OCI-LY3 (cell line): ENCODE data around the gene NOS2.
"Not testable (repeated sequence)": the region's sequence is repeated elsewhere in the genome, so short reads cannot be mapped to it uniquely, and the experiment has no call there.

ENCODE experiments used
- H2AFZ ChIP-seq: fragments of 200-600, 300-600 bp; shearing (Covaris generic); 2 replicates; pipeline ENCODE4 v1.6.0; 2014; ENCODE audit warnings: antibody characterized with exemption, low read depth, low read length
- H3K27ac ChIP-seq: fragments of 200-600, 300-600 bp; sonication (generic); 2 replicates; pipeline ENCODE4 v1.5.1; 2014; ENCODE audit warnings: mild to moderate bottlenecking, low read length, moderate library complexity, mixed read lengths
- H3K27me3 ChIP-seq: fragments of 200-600, 300-600 bp; sonication (generic); 2 replicates; pipeline ENCODE4 v1.6.1; 2014; ENCODE audit warnings: low read depth, low read length, mixed read lengths
- H3K36me3 ChIP-seq: fragments of 200-600, 300-600 bp; sonication (generic); replicated peaks from 2 replicates; pipeline ENCODE3; 2014; ENCODE audit warnings: low read depth, low read length, mixed read lengths
- H3K4me1 ChIP-seq: fragments of 300-600, 200-600 bp; sonication (generic); 2 replicates; pipeline ENCODE4 v1.6.1; 2014; ENCODE audit warnings: low read length, mixed read lengths
- H3K4me2 ChIP-seq: fragments of 200-600, 300-600 bp; sonication (generic); 2 replicates; pipeline ENCODE4 v1.6.1; 2014; ENCODE audit warnings: low read length, mixed read lengths
- H3K4me3 ChIP-seq: fragments of 300-600, 200-600 bp; sonication (generic); 2 replicates; pipeline ENCODE4 v1.5.1; 2014; ENCODE audit warnings: antibody characterized with exemption, mild to moderate bottlenecking, low read length, moderate library complexity
- H3K79me2 ChIP-seq: fragments of 300-600, 200-600 bp; shearing (Covaris generic); 2 replicates; pipeline ENCODE4 v1.6.1; 2014; ENCODE audit warnings: mild to moderate bottlenecking, low read length, mixed read lengths
- H3K9ac ChIP-seq: fragments of 300-600, 200-600 bp; shearing (Covaris generic); 2 replicates; pipeline ENCODE4 v1.6.0; 2014; ENCODE audit warnings: mild to moderate bottlenecking, low read length, moderate library complexity
- H3K9me3 ChIP-seq: fragments of 200-600, 300-600 bp; shearing (Covaris generic); 2 replicates; pipeline ENCODE4 v1.6.1; 2014; ENCODE audit warnings: low read length, mixed read lengths; ENCODE audit not compliant: insufficient read depth
- H4K20me1 ChIP-seq: fragments of 200-600, 300-600 bp; sonication (generic); 2 replicates; pipeline ENCODE4 v1.6.1; 2016; ENCODE audit warnings: low read length, mixed read lengths; ENCODE audit not compliant: insufficient read depth
- EZH2phosphoT487 ChIP-seq: fragments of 200-600 bp; shearing (Covaris generic); IDR thresholded peaks from 2 replicates; pipeline ENCODE4 v1.6.1; 2018; ENCODE audit warnings: antibody characterized with exemption, mixed run types, low read depth
- TF ChIP-seq, protein P1 (sequence below): fragments of 200-600, 300-600 bp; sonication (generic); IDR thresholded peaks from 2 replicates; pipeline ENCODE4 v1.5.1; 2014; ENCODE audit warnings: antibody characterized with exemption, low read length, low read depth

The NOS2 gene

DNA sequence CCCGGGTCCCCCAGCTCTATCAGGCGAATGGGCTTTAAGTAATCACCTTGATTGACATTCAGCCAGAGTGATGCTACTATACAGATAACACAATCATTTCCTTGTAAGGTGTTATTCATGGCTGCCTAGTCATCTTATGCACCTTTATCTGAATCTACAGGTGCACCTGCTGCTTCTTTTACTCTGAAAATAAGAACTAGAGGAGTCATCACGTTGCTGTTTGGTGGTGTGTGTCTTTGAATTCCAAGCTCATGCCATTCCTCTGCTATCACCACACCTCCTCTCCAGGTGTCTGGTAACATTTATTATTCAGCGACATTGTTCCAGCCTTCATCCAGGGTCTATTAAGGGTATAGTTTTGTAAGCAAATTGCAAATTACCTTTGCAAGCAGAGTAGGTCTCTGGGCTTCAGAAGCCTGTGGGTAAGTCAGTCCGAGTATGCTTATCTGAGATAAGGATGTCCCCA is 51.9 kb downstream of the NOS2 start:
- H3K27me3 ChIP-seq = no peaks in the 10 kb centered on the region
- no peaks in the 10 kb centered on the region for H3K9me3 ChIP-seq
- H3K4me3 ChIP-seq = no peak overlapping the region
- H3K4me2 ChIP-seq = no peak overlapping the region
- H3K27ac ChIP-seq = no peak overlapping the region
- no peak for TF ChIP-seq EZH2phosphoT487
- TF ChIP-seq, protein P1, sequence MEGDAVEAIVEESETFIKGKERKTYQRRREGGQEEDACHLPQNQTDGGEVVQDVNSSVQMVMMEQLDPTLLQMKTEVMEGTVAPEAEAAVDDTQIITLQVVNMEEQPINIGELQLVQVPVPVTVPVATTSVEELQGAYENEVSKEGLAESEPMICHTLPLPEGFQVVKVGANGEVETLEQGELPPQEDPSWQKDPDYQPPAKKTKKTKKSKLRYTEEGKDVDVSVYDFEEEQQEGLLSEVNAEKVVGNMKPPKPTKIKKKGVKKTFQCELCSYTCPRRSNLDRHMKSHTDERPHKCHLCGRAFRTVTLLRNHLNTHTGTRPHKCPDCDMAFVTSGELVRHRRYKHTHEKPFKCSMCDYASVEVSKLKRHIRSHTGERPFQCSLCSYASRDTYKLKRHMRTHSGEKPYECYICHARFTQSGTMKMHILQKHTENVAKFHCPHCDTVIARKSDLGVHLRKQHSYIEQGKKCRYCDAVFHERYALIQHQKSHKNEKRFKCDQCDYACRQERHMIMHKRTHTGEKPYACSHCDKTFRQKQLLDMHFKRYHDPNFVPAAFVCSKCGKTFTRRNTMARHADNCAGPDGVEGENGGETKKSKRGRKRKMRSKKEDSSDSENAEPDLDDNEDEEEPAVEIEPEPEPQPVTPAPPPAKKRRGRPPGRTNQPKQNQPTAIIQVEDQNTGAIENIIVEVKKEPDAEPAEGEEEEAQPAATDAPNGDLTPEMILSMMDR = no peak; the same call in 1 of the 2 replicates
- H3K79me2 ChIP-seq = no peaks in the 10 kb centered on the region
- peaks cover 8% of the 10 kb centered on the region for H3K4me1 ChIP-seq
- no peaks in the 10 kb centered on the region for H3K36me3 ChIP-seq
- H3K9ac ChIP-seq = no peak overlapping the region
- H4K20me1 ChIP-seq = no peaks in the 10 kb centered on the region
- no peak overlapping the region for H2AFZ ChIP-seq

DNA sequence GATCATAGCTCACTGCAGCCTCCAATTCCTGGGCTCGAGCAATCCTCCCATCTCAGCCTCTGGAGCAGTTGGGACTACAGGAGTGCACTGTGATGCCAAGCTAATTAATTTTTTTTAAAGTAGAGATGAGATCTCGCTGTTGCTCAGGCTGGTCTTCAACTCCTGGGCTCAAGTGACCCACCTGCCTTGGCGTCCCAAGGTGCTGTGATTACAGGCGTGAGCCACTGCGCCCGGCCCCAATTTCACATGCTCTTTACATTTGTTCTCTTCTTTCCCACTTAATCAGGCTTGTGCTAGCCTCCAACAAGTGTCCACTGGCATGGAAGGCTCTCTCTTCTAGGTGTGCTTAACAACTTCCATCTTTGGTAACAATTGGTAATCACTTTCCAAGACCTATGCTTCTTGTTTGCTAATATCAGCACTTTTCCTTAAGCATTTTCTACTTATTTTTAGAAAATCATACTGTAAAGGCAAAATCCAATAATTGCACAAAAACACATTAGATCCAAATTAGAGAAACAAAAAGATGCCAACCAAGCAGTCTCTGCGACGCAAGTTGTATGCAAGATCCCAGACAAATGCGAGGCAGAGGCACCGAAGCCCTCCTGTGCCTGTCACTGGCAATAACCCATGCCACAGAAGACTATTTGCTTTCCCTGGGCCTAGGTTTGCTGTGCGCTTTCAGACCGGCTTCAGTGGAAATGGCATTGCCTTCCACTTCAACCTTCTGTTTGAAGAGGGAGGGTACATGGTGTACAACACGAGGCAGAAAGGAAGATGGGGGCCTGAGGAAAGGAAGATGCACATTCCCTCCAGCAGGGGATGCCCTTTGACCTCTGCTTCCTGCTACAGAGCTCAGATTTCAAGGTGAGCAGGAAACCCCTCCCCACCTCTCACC is 52.6 kb downstream of the NOS2 start:
- peaks cover 10% of the 10 kb centered on the region for H3K4me1 ChIP-seq
- no peak overlapping the region for H3K4me3 ChIP-seq
- H3K9me3 ChIP-seq = no peaks in the 10 kb centered on the region
- no peaks in the 10 kb centered on the region for H3K79me2 ChIP-seq
- TF ChIP-seq, protein P1 = peak; percentile 25
- no peak for TF ChIP-seq EZH2phosphoT487
- no peak overlapping the region for H2AFZ ChIP-seq
- no peak overlapping the region for H3K9ac ChIP-seq
- no peak overlapping the region for H3K4me2 ChIP-seq
- H3K36me3 ChIP-seq = no peaks in the 10 kb centered on the region
- no peaks in the 10 kb centered on the region for H4K20me1 ChIP-seq
- H3K27ac ChIP-seq = no peak overlapping the region
- no peaks in the 10 kb centered on the region for H3K27me3 ChIP-seq

DNA sequence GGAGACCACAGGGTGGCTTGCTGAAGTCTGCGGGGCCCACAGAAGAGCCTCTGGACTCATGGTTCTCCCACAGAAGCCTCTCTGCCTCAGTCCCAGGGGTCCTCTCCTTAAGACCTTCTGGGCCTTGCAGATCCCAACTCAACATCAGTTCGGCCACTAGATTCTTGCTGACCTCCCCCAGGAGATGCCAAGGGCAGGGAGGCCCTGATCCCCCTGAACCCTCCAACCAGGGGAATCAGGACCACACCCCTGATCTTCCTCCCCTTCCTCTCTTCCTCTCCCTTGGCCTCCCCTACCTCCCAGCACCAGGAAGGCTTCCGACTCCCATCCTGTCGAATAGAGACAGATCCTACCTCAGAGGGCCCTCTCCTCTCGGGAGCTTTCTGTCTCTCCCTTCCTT is 53.4 kb downstream of the NOS2 start:
- Histone ChIP-seq H2AFZ (no peak overlapping the region), H3K27me3 (no peaks in the 10 kb centered on the region), H3K9ac (no peak overlapping the region), H3K4me1 (peaks cover 10% of the 10 kb centered on the region), H3K9me3 (no peaks in the 10 kb centered on the region), H3K4me2 (peak overlapping the region; percentile 28; the same call in 1 of the 2 replicates), H3K36me3 (no peaks in the 10 kb centered on the region), H3K27ac (no peak overlapping the region), H3K79me2 (no peaks in the 10 kb centered on the region), H3K4me3 (no peak overlapping the region), H4K20me1 (no peaks in the 10 kb centered on the region)
- TF ChIP-seq, protein P1 = no peak
- TF ChIP-seq EZH2phosphoT487 = no peak

DNA sequence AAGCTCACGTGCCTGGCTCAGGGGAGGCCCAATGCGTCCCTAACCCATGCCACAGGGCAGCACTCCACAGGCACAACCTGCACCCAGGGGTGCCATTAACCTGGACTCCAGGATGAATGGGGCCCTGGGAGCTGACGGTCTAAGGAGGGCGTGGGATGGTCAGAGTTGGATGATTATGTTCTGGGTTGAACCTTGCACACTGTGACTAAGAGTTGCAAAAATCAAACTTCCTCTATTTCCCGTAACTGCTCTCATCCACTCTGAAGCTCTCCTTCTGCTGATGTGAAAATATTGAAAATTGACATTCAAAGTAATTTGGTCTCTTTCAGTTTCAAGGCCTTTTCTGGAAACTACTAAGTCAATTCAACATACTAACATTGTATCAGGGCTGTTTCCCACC is 54.0 kb downstream of the NOS2 start:
- not testable (repeated sequence) for H2AFZ ChIP-seq, H4K20me1 ChIP-seq, H3K27ac ChIP-seq, H3K79me2 ChIP-seq, H3K9me3 ChIP-seq, H3K27me3 ChIP-seq, H3K36me3 ChIP-seq, H3K4me1 ChIP-seq, H3K4me3 ChIP-seq, H3K9ac ChIP-seq
- H3K4me2 ChIP-seq = peak overlapping the region; percentile 28; the same call in 1 of the 2 replicates

DNA sequence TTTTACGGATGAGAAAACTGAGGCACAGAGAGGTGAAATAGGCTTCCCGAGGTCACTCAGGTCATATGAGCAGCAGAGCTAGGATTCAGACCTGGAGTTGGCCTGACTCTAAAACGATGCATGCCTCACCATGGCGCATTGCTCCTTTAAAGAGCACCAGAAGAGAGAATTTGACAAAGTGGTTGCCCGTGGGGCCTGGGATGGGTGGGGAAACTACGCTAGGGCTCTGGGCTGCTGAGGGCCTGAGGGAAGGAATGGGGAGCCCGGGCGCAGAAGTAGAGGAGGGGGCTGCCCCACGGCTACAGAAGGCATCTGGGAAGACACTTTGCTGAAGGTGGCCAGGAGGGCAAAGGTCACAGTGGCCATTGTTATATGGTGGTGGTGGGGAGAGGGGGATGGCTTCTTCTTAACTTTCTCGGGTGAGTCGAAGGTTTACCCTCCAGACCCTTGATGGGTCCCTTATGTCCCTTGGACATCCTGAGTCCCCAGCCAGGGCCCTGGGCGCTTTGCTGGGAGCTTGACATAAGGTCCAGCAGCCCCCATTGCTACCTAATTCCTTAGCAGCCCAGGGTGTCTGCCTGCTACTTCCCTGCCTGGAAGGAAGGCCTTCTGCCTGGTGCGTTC is 55.0 kb downstream of the NOS2 start:
- H4K20me1 ChIP-seq, H3K9ac ChIP-seq, H3K4me3 ChIP-seq, H3K4me2 ChIP-seq, H2AFZ ChIP-seq, H3K27ac ChIP-seq, H3K36me3 ChIP-seq, H3K4me1 ChIP-seq, H3K79me2 ChIP-seq, H3K27me3 ChIP-seq, H3K9me3 ChIP-seq: not testable (repeated sequence)
